SU-DHL-6 (cell line): Measurements from ENCODE around the gene BPIFB2.

Experiments
- H2AFZ ChIP-seq: fragments of 200-600 bp; sonication (generic); 2 replicates; pipeline ENCODE4 v1.6.1; 2014; ENCODE audit warnings: low read depth, mild to moderate bottlenecking, moderate library complexity, mixed read lengths, antibody characterized with exemption, low read length; ENCODE audit not compliant: severe bottlenecking
- H3F3A ChIP-seq: fragments of 200-600 bp; shearing (Covaris generic); 2 replicates; pipeline ENCODE4 v1.6.0; 2016; ENCODE audit warnings: antibody characterized with exemption, mild to moderate bottlenecking; ENCODE audit not compliant: insufficient read depth
- H3K27ac ChIP-seq: fragments of 200-600 bp; sonication (generic); 2 replicates; pipeline ENCODE4 v1.5.1; 2016; ENCODE audit warnings: low read depth, mild to moderate bottlenecking, low read length, moderate library complexity, mixed read lengths
- H3K27me3 ChIP-seq: fragments of 200-600 bp; sonication (generic), shearing (Covaris generic); 2 replicates; pipeline ENCODE4 v1.6.0; 2014; ENCODE audit warnings: mild to moderate bottlenecking, low read length
- H3K36me3 ChIP-seq: fragments of 200-600 bp; sonication (generic); 2 replicates; pipeline ENCODE4 v1.6.1; 2014; ENCODE audit warnings: mild to moderate bottlenecking, low read length, mixed read lengths
- H3K4me2 ChIP-seq: fragments of 300-600, 200-600 bp; shearing (Covaris generic), sonication (generic); 2 replicates; pipeline ENCODE4 v1.6.0; 2014; ENCODE audit warnings: low read length, low read depth, mild to moderate bottlenecking; ENCODE audit not compliant: poor library complexity, severe bottlenecking
- H3K4me3 ChIP-seq: fragments of 200-600 bp; sonication (generic); 2 replicates; pipeline ENCODE4 v1.5.1; 2014; ENCODE audit warnings: antibody characterized with exemption, low read length, mild to moderate bottlenecking, mixed read lengths; ENCODE audit not compliant: insufficient read depth, poor library complexity, severe bottlenecking
- H3K79me2 ChIP-seq: fragments of 200-600 bp; sonication (generic); 2 replicates; pipeline ENCODE4 v1.6.1; 2014; ENCODE audit warnings: mild to moderate bottlenecking, low read length, moderate library complexity; ENCODE audit not compliant: insufficient read depth
- H3K9ac ChIP-seq: fragments of 200-600 bp; sonication (generic); 2 replicates; pipeline ENCODE4 v1.7.0; 2014; ENCODE audit warnings: mild to moderate bottlenecking, low read length
- H3K9me2 ChIP-seq: fragments of 200-600 bp; sonication (generic); replicated peaks from 2 replicates; pipeline ENCODE4 v1.6.1; 2014; ENCODE audit warnings: low read length; ENCODE audit not compliant: insufficient read depth
- H3K9me3 ChIP-seq: fragments of 200-600 bp; sonication (generic); 2 replicates; pipeline ENCODE4 v1.6.1; 2014; ENCODE audit warnings: low read length, mixed read lengths; ENCODE audit not compliant: insufficient read depth
- H4K20me1 ChIP-seq: fragments of 200-600 bp; sonication (generic); 2 replicates; pipeline ENCODE4 v1.6.1; 2014; ENCODE audit warnings: low read depth, mild to moderate bottlenecking, antibody characterized with exemption, low read length, moderate library complexity, mixed read lengths
- EZH2phosphoT487 ChIP-seq: fragments of 200-600 bp; sonication (generic), shearing (Covaris generic); conservative IDR thresholded peaks from 2 replicates; pipeline ENCODE4 v1.6.1; 2018; ENCODE audit warnings: mild to moderate bottlenecking, antibody characterized with exemption, low read length, moderate library complexity, mixed read lengths
- TF ChIP-seq, protein P1 (sequence below): fragments of 200-600 bp; sonication (generic); IDR thresholded peaks from one replicate; pipeline ENCODE4 v1.5.1; 2017; ENCODE audit warnings: antibody characterized with exemption, mild to moderate bottlenecking, low read length, moderate library complexity; ENCODE audit not compliant: insufficient read depth, poor library complexity, severe bottlenecking

Gene BPIFB2

DNA sequence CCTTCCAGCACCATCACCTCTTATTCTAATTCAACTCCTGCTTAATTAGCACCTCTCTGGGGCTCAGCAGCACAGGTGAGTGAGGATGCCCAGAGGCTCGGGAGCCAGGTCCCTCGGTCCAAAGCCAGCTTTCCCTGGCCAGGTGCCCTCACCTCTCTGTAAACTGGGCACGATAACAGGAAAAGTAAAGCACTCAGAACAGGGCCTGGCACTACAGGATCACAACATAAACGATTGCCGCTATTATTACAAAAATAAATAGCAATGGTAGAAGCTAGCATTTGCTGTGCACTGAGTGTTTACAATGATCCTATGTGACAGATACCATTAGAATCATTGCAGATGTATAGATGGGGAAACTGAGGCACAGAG is 2.6 kb downstream of the BPIFB2 start:
- H3K27ac ChIP-seq = no peak overlapping the region
- H3K9ac ChIP-seq = no peak overlapping the region
- no peak overlapping the region for H2AFZ ChIP-seq
- no peaks in the 10 kb centered on the region for H3K79me2 ChIP-seq
- H4K20me1 ChIP-seq = no peaks in the 10 kb centered on the region
- H3K9me3 ChIP-seq = no peaks in the 10 kb centered on the region
- no peaks in the 10 kb centered on the region for H3K9me2 ChIP-seq
- H3K4me3 ChIP-seq = no peak overlapping the region
- H3K27me3 ChIP-seq = no peaks in the 10 kb centered on the region
- no peaks in the 10 kb centered on the region for H3K36me3 ChIP-seq
- H3F3A ChIP-seq = no peaks in the 10 kb centered on the region
- no peak for TF ChIP-seq EZH2phosphoT487
- TF ChIP-seq, protein P1, sequence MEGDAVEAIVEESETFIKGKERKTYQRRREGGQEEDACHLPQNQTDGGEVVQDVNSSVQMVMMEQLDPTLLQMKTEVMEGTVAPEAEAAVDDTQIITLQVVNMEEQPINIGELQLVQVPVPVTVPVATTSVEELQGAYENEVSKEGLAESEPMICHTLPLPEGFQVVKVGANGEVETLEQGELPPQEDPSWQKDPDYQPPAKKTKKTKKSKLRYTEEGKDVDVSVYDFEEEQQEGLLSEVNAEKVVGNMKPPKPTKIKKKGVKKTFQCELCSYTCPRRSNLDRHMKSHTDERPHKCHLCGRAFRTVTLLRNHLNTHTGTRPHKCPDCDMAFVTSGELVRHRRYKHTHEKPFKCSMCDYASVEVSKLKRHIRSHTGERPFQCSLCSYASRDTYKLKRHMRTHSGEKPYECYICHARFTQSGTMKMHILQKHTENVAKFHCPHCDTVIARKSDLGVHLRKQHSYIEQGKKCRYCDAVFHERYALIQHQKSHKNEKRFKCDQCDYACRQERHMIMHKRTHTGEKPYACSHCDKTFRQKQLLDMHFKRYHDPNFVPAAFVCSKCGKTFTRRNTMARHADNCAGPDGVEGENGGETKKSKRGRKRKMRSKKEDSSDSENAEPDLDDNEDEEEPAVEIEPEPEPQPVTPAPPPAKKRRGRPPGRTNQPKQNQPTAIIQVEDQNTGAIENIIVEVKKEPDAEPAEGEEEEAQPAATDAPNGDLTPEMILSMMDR = no peak
- H3K4me2 ChIP-seq = no peak overlapping the region

DNA sequence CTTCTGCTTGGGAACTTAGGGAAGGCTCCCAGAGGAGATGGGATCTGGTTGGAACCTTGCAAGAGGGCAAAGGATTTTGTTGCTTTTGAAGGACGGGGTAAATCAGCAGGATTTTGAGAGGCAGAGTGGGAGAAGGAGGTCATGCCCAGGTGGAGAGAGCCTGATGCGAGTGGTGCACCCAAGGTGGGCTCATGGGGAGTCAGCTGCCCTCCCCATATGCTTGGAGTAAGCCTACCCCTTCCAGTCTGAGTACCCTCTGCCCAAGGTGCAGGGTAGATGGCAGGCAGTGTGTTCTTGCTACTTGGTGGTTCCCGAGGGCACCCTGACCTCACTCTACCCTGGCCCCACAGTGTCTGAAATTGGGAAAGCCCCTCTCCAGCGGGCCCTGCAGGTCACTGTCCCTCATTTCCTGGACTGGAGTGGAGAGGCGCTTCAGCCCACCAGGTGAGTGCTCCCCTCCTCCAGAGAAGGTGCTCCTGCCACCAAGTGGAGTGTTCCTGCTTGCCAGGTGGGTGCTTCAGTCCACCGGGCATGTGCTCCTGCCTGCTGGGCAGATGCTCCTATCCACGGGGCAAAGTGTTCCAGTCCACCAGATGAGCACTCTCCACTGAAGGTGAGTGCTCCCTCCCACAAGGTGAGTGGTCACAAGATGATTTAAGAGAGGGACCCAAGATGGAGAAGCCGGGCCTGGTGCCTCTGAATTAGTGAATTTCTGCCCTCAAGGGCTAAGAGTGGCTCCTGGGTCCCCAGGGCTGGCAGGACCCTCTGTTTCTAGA is 3.4 kb downstream of the BPIFB2 start:
- H4K20me1 ChIP-seq = no peaks in the 10 kb centered on the region
- no peaks in the 10 kb centered on the region for H3K9me3 ChIP-seq
- H3K79me2 ChIP-seq = no peaks in the 10 kb centered on the region
- TF ChIP-seq, protein P1 = no peak
- no peak for TF ChIP-seq EZH2phosphoT487
- H3K36me3 ChIP-seq = no peaks in the 10 kb centered on the region
- H3F3A ChIP-seq = no peaks in the 10 kb centered on the region
- H3K27ac ChIP-seq = no peak overlapping the region
- no peak overlapping the region for H3K4me3 ChIP-seq
- no peak overlapping the region for H3K9ac ChIP-seq
- H3K4me2 ChIP-seq = no peak overlapping the region
- H2AFZ ChIP-seq = no peak overlapping the region
- no peaks in the 10 kb centered on the region for H3K9me2 ChIP-seq
- no peaks in the 10 kb centered on the region for H3K27me3 ChIP-seq

DNA sequence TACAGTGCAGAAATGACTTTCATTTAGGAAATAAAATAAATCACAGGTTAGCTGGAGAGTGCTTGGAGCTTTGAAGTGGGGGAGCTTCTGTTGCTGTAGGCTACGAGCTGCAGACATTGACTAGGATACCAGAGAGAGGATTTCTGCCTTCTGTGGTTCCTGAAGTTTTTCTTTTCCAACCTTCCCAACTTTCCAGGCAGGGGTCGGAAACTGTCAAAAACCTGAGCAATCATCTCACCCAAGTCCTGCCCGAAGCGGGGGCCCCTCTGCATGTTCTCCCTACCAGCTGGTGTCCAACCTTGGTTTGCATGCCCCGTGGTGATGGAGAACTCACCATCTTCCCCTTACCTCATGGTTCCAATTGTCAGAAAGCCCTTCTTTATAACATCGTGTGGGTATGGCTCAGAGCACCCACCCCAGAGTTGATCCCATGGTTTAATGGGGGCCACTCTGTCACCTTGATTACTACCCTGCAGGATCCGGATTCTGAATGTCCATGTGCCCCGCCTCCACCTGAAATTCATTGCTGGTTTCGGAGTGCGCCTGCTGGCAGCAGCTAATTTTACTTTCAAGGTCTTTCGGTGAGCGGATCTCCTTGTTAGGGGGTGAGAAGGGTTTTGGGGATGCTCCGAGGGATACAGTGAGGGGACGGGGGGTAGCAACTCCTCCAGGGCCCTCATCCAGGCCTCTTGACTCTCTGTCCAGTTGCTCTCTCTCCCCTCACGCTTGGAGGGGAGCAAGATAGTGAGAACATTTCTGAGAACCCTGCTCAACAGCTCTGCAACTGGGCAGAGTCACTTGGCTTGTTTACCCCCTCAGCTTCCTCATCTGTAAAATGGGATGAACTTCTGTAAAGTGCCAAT is 5.1 kb downstream of the BPIFB2 start:
- H2AFZ ChIP-seq = no peak overlapping the region
- no peaks in the 10 kb centered on the region for H3K9me3 ChIP-seq
- TF ChIP-seq, protein P1 = no peak
- TF ChIP-seq EZH2phosphoT487 = 0 out of 2 replicates have a peak, but pooled peaks have one; percentile 28
- no peaks in the 10 kb centered on the region for H3K36me3 ChIP-seq
- H3K79me2 ChIP-seq = no peaks in the 10 kb centered on the region
- no peaks in the 10 kb centered on the region for H3K27me3 ChIP-seq
- no peak overlapping the region for H3K27ac ChIP-seq
- H4K20me1 ChIP-seq = no peaks in the 10 kb centered on the region
- no peak overlapping the region for H3K9ac ChIP-seq
- H3K9me2 ChIP-seq = no peaks in the 10 kb centered on the region
- no peak overlapping the region for H3K4me3 ChIP-seq
- no peak overlapping the region for H3K4me2 ChIP-seq
- no peaks in the 10 kb centered on the region for H3F3A ChIP-seq
